GM18868 (cell line): Measurements from ENCODE around the gene RNF169.

ENCODE experiments used
- ATAC-seq: cut with Tn5 transposase; IDR thresholded peaks from one replicate; pipeline ENCODE4 v1.9.1; 2021; ENCODE audit warnings: mild to moderate bottlenecking, moderate library complexity; ENCODE audit not compliant: unreplicated experiment

RNF169 gene

GRCh38 chr11:74748211-74749126 lies at the start of gene RNF169:
TSS of gene RNF169 (plus strand) at chr11:74748849. CDS start at chr11:74748881, 32 bp downstream.
- ATAC-seq: peak; percentile 98

- ATAC-seq: no peak
Measured at GRCh38 chr11:74699615-74700396, 48.8 kb upstream of the RNF169 start.

- no peak for ATAC-seq
Measured at GRCh38 chr11:74701351-74701750, 47.3 kb upstream of the RNF169 start.

- ATAC-seq: peak; percentile 77
Measured at GRCh38 chr11:74702383-74703007, 46.2 kb upstream of the RNF169 start.

- no peak for ATAC-seq
Measured at GRCh38 chr11:74703211-74703610, 45.4 kb upstream of the RNF169 start.

GRCh38 chr11:74707182-74707581 lies 41.5 kb upstream of the RNF169 start:
- no peak for ATAC-seq

- no peak for ATAC-seq
Measured at GRCh38 chr11:74707602-74708510, 40.8 kb upstream of the RNF169 start.

GRCh38 chr11:74709175-74709574 lies 39.5 kb upstream of the RNF169 start:
- ATAC-seq: no peak

GRCh38 chr11:74710281-74710938 lies 38.2 kb upstream of the RNF169 start:
- no peak for ATAC-seq

GRCh38 chr11:74713686-74714085 lies 35.0 kb upstream of the RNF169 start:
- no peak for ATAC-seq

- no peak for ATAC-seq
Measured at GRCh38 chr11:74714904-74715303, 33.7 kb upstream of the RNF169 start.

GRCh38 chr11:74717221-74717969 lies 31.3 kb upstream of the RNF169 start:
- no peak for ATAC-seq

- ATAC-seq: no peak
Measured at GRCh38 chr11:74719011-74719410, 29.6 kb upstream of the RNF169 start.

- ATAC-seq: no peak
Measured at GRCh38 chr11:74720596-74721478, 27.8 kb upstream of the RNF169 start.

- no peak for ATAC-seq
Measured at GRCh38 chr11:74721479-74721835, 27.2 kb upstream of the RNF169 start.

- no peak for ATAC-seq
Measured at GRCh38 chr11:74723511-74723910, 25.1 kb upstream of the RNF169 start.

- ATAC-seq: no peak
Measured at GRCh38 chr11:74725701-74726100, 22.9 kb upstream of the RNF169 start.

- no peak for ATAC-seq
Measured at GRCh38 chr11:74726547-74727182, 22.0 kb upstream of the RNF169 start.
